Esophagus squamous epithelium (tissue), 5 donors: Measurements from ENCODE around the gene PRPSAP2. TPM values are rescaled to one million over a fixed set of nuclear protein-coding genes. Genes with fewer than 3 reads are reported as not detected.

Experiments
- DNase-seq: peaks from one replicate; lab custom pipeline; 2025; lab: John Stamatoyannopoulos, UW
- H3K27ac ChIP-seq, 4 donors: fragments of 200-600 bp; sonication (generic); one replicate each; pipeline ENCODE4 v1.5.1; 2016 to 2019; ENCODE audit warnings: mild to moderate bottlenecking in 1 of 4
- H3K27me3 ChIP-seq, 4 donors: fragments of 200-600 bp; sonication (generic); 1 replicate in 3 of 4; 2 replicates in 1 of 4; pipeline versions ENCODE4 v1.5.1 to v1.6.0; 2017 to 2021; ENCODE audit warnings: antibody characterized with exemption in 1 of 4
- H3K36me3 ChIP-seq, 3 donors: fragments of 200-600 bp; sonication (generic); one replicate each; pipeline ENCODE4 v1.5.1; 2016 to 2019
- H3K4me1 ChIP-seq, 3 donors: fragments of 200-600 bp; sonication (generic); one replicate each; pipeline ENCODE4 v1.5.1; 2017 to 2019
- H3K4me3 ChIP-seq, 4 donors: fragments of 200-600 bp; sonication (generic); 1 replicate in 3 of 4; 2 replicates in 1 of 4; pipeline ENCODE4 v1.5.1; 2016 to 2019; ENCODE audit warnings: mild to moderate bottlenecking in 2 of 4, moderate library complexity in 1 of 4
- H3K9me3 ChIP-seq, 3 donors: fragments of 200-600 bp; sonication (generic); one replicate each; pipeline ENCODE4 v1.5.1; 2016 to 2019
- CTCF ChIP-seq, 6 experiments: fragments of 450-650 bp in 4 of 6; fragments of 200-600 bp in 2 of 6; sonication (generic) in 2 of 6; IDR thresholded peaks; one replicate each; pipeline ENCODE4 v1.5.1; 2016 to 2019; ENCODE audit warnings: antibody characterized with exemption in 6 of 6, mild to moderate bottlenecking in 4 of 6, moderate library complexity in 4 of 6
- POLR2A ChIP-seq, 4 donors: fragments of 450-650 bp; IDR thresholded peaks; one replicate each; pipeline ENCODE4 v1.6.1; 2017; ENCODE audit warnings: antibody characterized with exemption in 4 of 4, mild to moderate bottlenecking in 4 of 4, moderate library complexity in 3 of 4
- WGBS, 2 donors: methylation state at CpG; one replicate each; pipeline ENCODE4 v1.1.5; 2018; 5-methylcytosine and 5-hydroxymethylcytosine counted together
- intact Hi-C: fragments of 100-400 bp; cut with DNase I; formaldehyde crosslinking; loops from one replicate; pipeline ENCODE4 v1.15.0; 2022
- total RNA-seq, 4 donors: library from RNA; depleted of rRNA; stranded (reverse); fragments of >200 nt; gene quantifications; one replicate each; pipeline ENCODE4 v1.1.0, GENCODE V29; 2016
- donor health status: DM: yes; HTN: yes; CAD: no.

Gene PRPSAP2
- total RNA-seq, 4 donors from 2014 or later = 26.5 to 33.2 (median 28.6) TPM

- intact Hi-C loops = no loop called here
- TF ChIP-seq POLR2A (IDR thresholded peaks at IDR 0.05) (no peak), CTCF (IDR thresholded peaks at IDR 0.05) (no peak)
- Histone ChIP-seq H3K9me3 (no peaks in the 10 kb centered on the region), H3K4me3 (no peak overlapping the region), H3K27me3 (no peaks in the 10 kb centered on the region), H3K4me1 (peaks cover 0 to 14% (median 11%) of the 10 kb centered on the region in 3 donors), H3K36me3 (no peaks in the 10 kb centered on the region), H3K27ac (no peak overlapping the region)
- DNase-seq = no peak
- WGBS, 2 donors = 59 to 71% methylated on average over 9 to 12 of the region's 16 CpGs
Observed at GRCh38 chr17:18961634-18962493, 103.9 kb downstream of the PRPSAP2 start.

GRCh38 chr17:18962494-18962815, 104.5 kb downstream of the PRPSAP2 start:
- no peak overlapping the region for H3K4me3 ChIP-seq
- no peaks in the 10 kb centered on the region for H3K9me3 ChIP-seq
- H3K36me3 ChIP-seq = no peaks in the 10 kb centered on the region
- peaks cover 0 to 18% (median 11%) of the 10 kb centered on the region in 3 donors for H3K4me1 ChIP-seq
- 68 to 74% methylated on average over 6 of the region's 6 CpGs for WGBS, 2 donors
- TF ChIP-seq CTCF (IDR thresholded peaks at IDR 0.05) = no peak
- no peak for TF ChIP-seq POLR2A (IDR thresholded peaks at IDR 0.05)
- intact Hi-C loops = no loop called here
- no peak overlapping the region for H3K27ac ChIP-seq
- DNase-seq = no peak
- no peaks in the 10 kb centered on the region for H3K27me3 ChIP-seq

GRCh38 chr17:18963126-18964017, 105.4 kb downstream of the PRPSAP2 start:
- Histone ChIP-seq H3K27me3 (no peaks in the 10 kb centered on the region), H3K27ac (no peak overlapping the region), H3K9me3 (no peaks in the 10 kb centered on the region), H3K4me1 (peaks cover 8 to 27% (median 17%) of the 10 kb centered on the region in 3 donors), H3K36me3 (peaks cover 0 to 3% (median 0%) of the 10 kb centered on the region in 3 donors), H3K4me3 (no peak overlapping the region)
- TF ChIP-seq CTCF (IDR thresholded peaks at IDR 0.05) (no peak), POLR2A (IDR thresholded peaks at IDR 0.05) (no peak)
- intact Hi-C loops = no loop called here
- WGBS, 2 donors = 85 to 92% methylated on average over 10 to 12 of the region's 23 CpGs
- no peak for DNase-seq

- no peaks in the 10 kb centered on the region for H3K27me3 ChIP-seq
- no peaks in the 10 kb centered on the region for H3K9me3 ChIP-seq
- peaks cover 0 to 9% (median 0%) of the 10 kb centered on the region in 3 donors for H3K36me3 ChIP-seq
- H3K27ac ChIP-seq = no peak overlapping the region
- no peak for DNase-seq
- H3K4me1 ChIP-seq = peaks cover 15 to 33% (median 23%) of the 10 kb centered on the region in 3 donors
- H3K4me3 ChIP-seq = no peak overlapping the region
- WGBS, 2 donors = 65 to 88% methylated on average over 5 to 6 of the region's 9 CpGs
- intact Hi-C loops = no loop called here
- TF ChIP-seq POLR2A (IDR thresholded peaks at IDR 0.05) (no peak), CTCF (IDR thresholded peaks at IDR 0.05) (no peak)
Observed at GRCh38 chr17:18964018-18964351, 106.1 kb downstream of the PRPSAP2 start.

GRCh38 chr17:18964550-18964949, 106.6 kb downstream of the PRPSAP2 start:
- no peaks in the 10 kb centered on the region for H3K9me3 ChIP-seq
- no peak overlapping the region for H3K4me3 ChIP-seq
- WGBS, 2 donors = 82 to 84% methylated on average over 6 to 7 of the region's 9 CpGs
- intact Hi-C loops = no loop called here
- H3K4me1 ChIP-seq = peaks cover 20 to 39% (median 28%) of the 10 kb centered on the region in 3 donors
- no peak for TF ChIP-seq POLR2A (IDR thresholded peaks at IDR 0.05)
- no peak for TF ChIP-seq CTCF (IDR thresholded peaks at IDR 0.05)
- peaks cover 0 to 10% (median 0%) of the 10 kb centered on the region in 3 donors for H3K36me3 ChIP-seq
- H3K27me3 ChIP-seq = no peaks in the 10 kb centered on the region
- no peak for DNase-seq
- no peak overlapping the region for H3K27ac ChIP-seq
